ENCODE measurements around the gene HIP1. TPM values are rescaled to one million over a fixed set of nuclear protein-coding genes. Genes with fewer than 3 reads are reported as not detected.
A peak's percentile ranks its signal among the peaks of the same experiment; 100 is the strongest.

Gene HIP1
- total RNA-seq, 1 donor from 2014 or later = 30.9 TPM

DNA sequence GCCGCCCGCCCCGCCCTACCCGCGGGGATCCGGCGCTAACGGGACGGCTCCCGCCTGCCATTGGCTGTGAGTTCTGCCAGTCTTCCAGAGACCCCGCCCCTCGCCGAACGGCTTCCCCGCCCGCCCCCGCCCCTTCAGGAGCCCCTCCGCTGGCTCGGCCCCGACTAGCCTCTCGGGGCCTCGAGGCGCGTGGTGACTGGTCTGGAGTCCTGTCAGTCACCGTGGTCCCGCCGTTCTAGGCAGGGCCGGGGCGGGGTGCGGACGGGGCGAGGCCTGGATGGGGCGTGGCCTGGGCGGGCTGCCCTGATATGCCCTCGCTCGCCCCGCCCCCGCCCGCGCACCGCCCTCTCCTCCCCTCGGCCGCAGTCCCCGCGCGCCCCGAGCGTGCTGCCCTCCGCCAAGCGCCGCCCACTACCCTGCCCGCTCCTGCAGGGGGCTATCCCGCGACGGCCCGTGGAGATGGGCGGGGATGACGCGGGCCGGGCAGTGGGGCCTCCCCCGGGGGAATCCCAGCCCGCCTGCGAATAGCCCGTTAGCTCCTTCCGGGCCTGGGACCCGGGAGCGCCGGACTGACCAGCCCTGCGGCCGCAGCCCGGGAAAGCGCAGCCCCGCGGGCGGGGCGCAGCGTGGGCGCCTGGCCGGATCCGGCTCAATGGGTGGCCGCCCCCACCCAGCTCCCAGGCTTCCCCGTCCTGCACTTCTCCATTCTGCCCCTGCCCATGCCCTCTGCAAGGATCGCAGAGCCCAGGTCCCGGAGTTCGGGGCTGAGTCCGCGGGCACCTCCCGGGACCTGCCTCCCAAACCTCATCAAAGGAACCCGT lies 444 bp upstream of the HIP1 start:
- Mint-ChIP-seq H3K36me3 (no peaks in the 10 kb centered on the region), H3K4me3 (peak overlapping the region; percentile 95), H3K27me3 (ENCODE audit: low read depth) (peaks cover 37% of the 10 kb centered on the region), H3K9me3 (no peaks in the 10 kb centered on the region), H3K27ac (peak overlapping the region; percentile 93), H3K4me1 (peaks cover 25% of the 10 kb centered on the region)
- TF ChIP-seq, protein P1, sequence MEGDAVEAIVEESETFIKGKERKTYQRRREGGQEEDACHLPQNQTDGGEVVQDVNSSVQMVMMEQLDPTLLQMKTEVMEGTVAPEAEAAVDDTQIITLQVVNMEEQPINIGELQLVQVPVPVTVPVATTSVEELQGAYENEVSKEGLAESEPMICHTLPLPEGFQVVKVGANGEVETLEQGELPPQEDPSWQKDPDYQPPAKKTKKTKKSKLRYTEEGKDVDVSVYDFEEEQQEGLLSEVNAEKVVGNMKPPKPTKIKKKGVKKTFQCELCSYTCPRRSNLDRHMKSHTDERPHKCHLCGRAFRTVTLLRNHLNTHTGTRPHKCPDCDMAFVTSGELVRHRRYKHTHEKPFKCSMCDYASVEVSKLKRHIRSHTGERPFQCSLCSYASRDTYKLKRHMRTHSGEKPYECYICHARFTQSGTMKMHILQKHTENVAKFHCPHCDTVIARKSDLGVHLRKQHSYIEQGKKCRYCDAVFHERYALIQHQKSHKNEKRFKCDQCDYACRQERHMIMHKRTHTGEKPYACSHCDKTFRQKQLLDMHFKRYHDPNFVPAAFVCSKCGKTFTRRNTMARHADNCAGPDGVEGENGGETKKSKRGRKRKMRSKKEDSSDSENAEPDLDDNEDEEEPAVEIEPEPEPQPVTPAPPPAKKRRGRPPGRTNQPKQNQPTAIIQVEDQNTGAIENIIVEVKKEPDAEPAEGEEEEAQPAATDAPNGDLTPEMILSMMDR (IDR thresholded peaks at IDR 0.05; ENCODE audit: unreplicated experiment) = no peak
- peak; percentile 100 for DNase-seq (ENCODE audit: low spot score in 2 of 2, unreplicated experiment in 2 of 2)

- Mint-ChIP-seq H3K4me1 (peaks cover 28% of the 10 kb centered on the region), H3K27ac (peak overlapping the region; percentile 56), H3K4me3 (peak overlapping the region; percentile 85), H3K36me3 (no peaks in the 10 kb centered on the region), H3K9me3 (no peaks in the 10 kb centered on the region), H3K27me3 (ENCODE audit: low read depth) (peaks cover 34% of the 10 kb centered on the region)
- DNase-seq (ENCODE audit: low spot score in 2 of 2, unreplicated experiment in 2 of 2) = peak; percentile 35 to 55
- TF ChIP-seq, protein P1 (IDR thresholded peaks at IDR 0.05; ENCODE audit: unreplicated experiment) = no peak
Measured at GRCh38 chr7:75737856-75738603, 711 bp downstream of the HIP1 start.

- Mint-ChIP-seq H3K4me1 (peaks cover 24% of the 10 kb centered on the region), H3K36me3 (no peaks in the 10 kb centered on the region), H3K4me3 (no peak overlapping the region), H3K9me3 (no peaks in the 10 kb centered on the region), H3K27ac (no peak overlapping the region), H3K27me3 (ENCODE audit: low read depth) (peaks cover 28% of the 10 kb centered on the region)
- DNase-seq (ENCODE audit: low spot score in 2 of 2, unreplicated experiment in 2 of 2) = no peak
- TF ChIP-seq, protein P1 (IDR thresholded peaks at IDR 0.05; ENCODE audit: unreplicated experiment) = no peak
Measured at GRCh38 chr7:75735581-75736350, 3.0 kb downstream of the HIP1 start.

DNA sequence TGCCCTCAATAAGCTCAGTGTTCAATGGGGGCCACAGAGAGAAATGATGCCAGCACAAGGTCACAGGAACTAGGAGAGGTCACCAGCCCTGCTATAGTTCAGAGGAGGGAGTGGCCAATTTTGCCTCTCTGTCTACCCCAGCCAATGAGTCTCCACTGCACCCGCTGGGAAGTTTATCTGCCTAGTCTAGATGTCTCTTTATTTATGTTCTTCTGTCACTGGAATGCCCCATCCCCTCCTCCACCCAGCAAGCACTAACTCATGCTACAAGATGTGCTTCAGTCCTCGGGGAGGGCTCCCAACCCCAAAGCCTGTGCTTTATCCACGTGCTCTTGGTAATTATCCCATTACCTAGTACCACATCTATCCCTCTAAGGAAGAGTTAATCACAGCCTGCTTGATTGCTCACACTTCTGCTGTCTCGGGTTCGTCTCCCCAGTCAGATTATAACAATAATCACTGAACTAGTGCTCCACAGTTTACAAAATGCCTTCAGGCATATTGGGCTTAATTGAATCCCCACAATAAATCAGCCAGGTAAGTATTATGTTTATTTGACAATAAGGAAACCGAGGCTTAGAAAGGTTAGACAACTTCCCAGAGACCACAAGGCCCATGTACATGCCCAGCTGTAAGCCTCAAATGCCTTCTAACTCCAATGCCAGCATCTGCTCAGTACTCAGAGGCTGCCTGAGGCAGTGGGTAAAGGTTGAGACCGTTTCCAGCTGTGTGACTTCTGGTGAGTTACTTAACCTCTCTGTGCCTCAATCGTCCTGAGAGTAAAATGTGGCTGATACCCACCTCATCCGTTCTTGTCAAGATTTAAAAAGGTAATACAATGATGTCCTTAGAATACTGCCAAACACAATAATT lies 3.9 kb downstream of the HIP1 start:
- H3K4me1 Mint-ChIP-seq = peaks cover 24% of the 10 kb centered on the region
- TF ChIP-seq, protein P1 (IDR thresholded peaks at IDR 0.05; ENCODE audit: unreplicated experiment) = no peak
- H3K4me3 Mint-ChIP-seq = no peak overlapping the region
- H3K27ac Mint-ChIP-seq = peak overlapping the region; percentile 26
- H3K9me3 Mint-ChIP-seq = no peaks in the 10 kb centered on the region
- DNase-seq (ENCODE audit: low spot score in 2 of 2, unreplicated experiment in 2 of 2) = peak in 1 of 2 experiments; percentile 50
- no peaks in the 10 kb centered on the region for H3K36me3 Mint-ChIP-seq
- peaks cover 23% of the 10 kb centered on the region for H3K27me3 Mint-ChIP-seq (ENCODE audit: low read depth)
